Kidney (tissue), 14 donors: Measurements from ENCODE around the gene GPR68. TPM values are rescaled to one million over a fixed set of nuclear protein-coding genes. Genes with fewer than 3 reads are reported as not detected.

Experiments used
- DNase-seq, 5 donors: peaks; one replicate each; pipeline ENCODE4 v3.0.0-alpha.2; 2013 to 2020
- FAIRE-seq: peaks from 2 replicates; lab custom pipeline; 2012; peaks lifted over from hg19 to GRCh38; lab: Jason Lieb, UNC
- H3K27ac ChIP-seq, 2 donors: one replicate each; pipeline ENCODE4 v1.7.0; 2013; ENCODE audit warnings: low read depth in 2 of 2, low read length in 2 of 2, inconsistent platforms in 1 of 2
- H3K27me3 ChIP-seq: one replicate; pipeline ENCODE4 v1.7.1; 2013; ENCODE audit warnings: low read length, inconsistent platforms; ENCODE audit not compliant: control insufficient read depth, insufficient read depth
- H3K36me3 ChIP-seq, 3 donors: one replicate each; pipeline versions ENCODE4 v1.7.0 to v1.7.1; 2013; ENCODE audit warnings: low read length in 3 of 3, control low read depth in 1 of 3, inconsistent platforms in 1 of 3; ENCODE audit not compliant: insufficient read depth in 3 of 3, control insufficient read depth in 2 of 3
- H3K4me1 ChIP-seq, 3 donors: one replicate each; pipeline versions ENCODE4 v1.7.0 to v1.7.1; 2013; ENCODE audit warnings: low read length in 3 of 3, inconsistent platforms in 1 of 3, low read depth in 1 of 3; ENCODE audit not compliant: control insufficient read depth in 2 of 3, insufficient read depth in 2 of 3
- H3K4me3 ChIP-seq, 3 donors: one replicate each; pipeline versions ENCODE4 v1.7.0 to v1.8.1; 2013; ENCODE audit warnings: low read length in 3 of 3, control low read depth in 1 of 3, inconsistent platforms in 1 of 3
- H3K9ac ChIP-seq, 3 donors: one replicate each; pipeline versions ENCODE4 v1.7.0 to v1.7.1; 2013; ENCODE audit warnings: low read length in 3 of 3, control low read depth in 1 of 3, inconsistent platforms in 1 of 3
- H3K9me3 ChIP-seq, 3 donors: one replicate each; pipeline versions ENCODE4 v1.7.0 to v1.7.1; 2013; ENCODE audit warnings: low read length in 3 of 3, control low read depth in 1 of 3, inconsistent platforms in 1 of 3; ENCODE audit not compliant: control insufficient read depth in 2 of 3, insufficient read depth in 1 of 3
- CTCF ChIP-seq: IDR thresholded peaks from 3 replicates; pipeline ENCODE4 v1.5.1; 2012; ENCODE audit warnings: mild to moderate bottlenecking, moderate library complexity, borderline replicate concordance; ENCODE audit not compliant: insufficient read depth; ENCODE audit errors: extremely low read depth
- intact Hi-C: fragments of 100-400 bp; cut with DNase I; formaldehyde crosslinking; loops from one replicate; pipeline ENCODE4 v1.11.1; 2022
- polyA plus RNA-seq: library from polyadenylated mRNA; stranded (reverse); fragments of 350-450 nt; fragmentation: Illumina TruSeq; extraction: RNeasy Lipid Tissue Mini Kit (QIAGEN cat#74804); gene quantifications from one replicate; pipeline ENCODE4 v1.2.3, GENCODE V29; 2014; ENCODE audit warnings: low read depth, low replicate concordance; ENCODE audit not compliant: insufficient read depth
- total RNA-seq: library from RNA; stranded (reverse); fragmentation: NEBNext Ultra II Directional; extraction: Animal tissue kit (Norgen Biotek cat#: 25700); gene quantifications from one replicate; pipeline ENCODE4 v1.2.1, GENCODE V29; 2021
- donor health status: control.
- donor health status: control.
- donor health status: control.
- donor health status: control.
- donor health status: control.
- donor health status: DM: yes; HTN: yes; CAD: no.
- donor health status: Normal renal cell carcinoma (clear cell type).

Gene GPR68
- total and polyA plus RNA-seq, 2 donors from 2014 or later: 0.82 to 1.7 TPM

DNA sequence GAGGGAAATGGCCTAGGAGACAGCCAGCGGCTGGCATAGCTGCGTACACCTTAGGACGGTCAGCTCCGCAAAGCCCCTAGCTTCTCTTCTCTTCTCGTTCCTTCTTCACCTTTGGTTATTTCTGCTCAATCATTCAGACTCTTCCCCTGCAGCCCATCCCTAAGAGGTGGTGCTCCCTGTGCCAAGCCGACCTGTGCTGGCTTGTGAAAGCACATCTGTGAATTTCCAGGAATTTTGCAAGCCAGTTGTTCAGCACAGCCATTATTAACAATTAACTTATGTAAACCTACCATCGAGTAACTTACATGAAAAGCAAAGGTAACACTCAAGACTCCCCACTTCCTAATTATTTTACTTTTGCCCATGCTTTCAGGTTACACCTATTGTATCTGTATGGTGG, 20.9 kb upstream of the GPR68 start:
- TF ChIP-seq CTCF: no peak
- Histone ChIP-seq H3K27me3 (no peaks in the 10 kb centered on the region), H3K4me1 (peaks cover 0 to 10% (median 9%) of the 10 kb centered on the region in 3 donors), H3K9ac (no peak overlapping the region), H3K27ac (no peak overlapping the region), H3K36me3 (no peaks in the 10 kb centered on the region), H3K9me3 (no peaks in the 10 kb centered on the region), H3K4me3 (no peak overlapping the region)
- intact Hi-C loops: no loop called here
- FAIRE-seq (no peak), DNase-seq (no peak)

DNA sequence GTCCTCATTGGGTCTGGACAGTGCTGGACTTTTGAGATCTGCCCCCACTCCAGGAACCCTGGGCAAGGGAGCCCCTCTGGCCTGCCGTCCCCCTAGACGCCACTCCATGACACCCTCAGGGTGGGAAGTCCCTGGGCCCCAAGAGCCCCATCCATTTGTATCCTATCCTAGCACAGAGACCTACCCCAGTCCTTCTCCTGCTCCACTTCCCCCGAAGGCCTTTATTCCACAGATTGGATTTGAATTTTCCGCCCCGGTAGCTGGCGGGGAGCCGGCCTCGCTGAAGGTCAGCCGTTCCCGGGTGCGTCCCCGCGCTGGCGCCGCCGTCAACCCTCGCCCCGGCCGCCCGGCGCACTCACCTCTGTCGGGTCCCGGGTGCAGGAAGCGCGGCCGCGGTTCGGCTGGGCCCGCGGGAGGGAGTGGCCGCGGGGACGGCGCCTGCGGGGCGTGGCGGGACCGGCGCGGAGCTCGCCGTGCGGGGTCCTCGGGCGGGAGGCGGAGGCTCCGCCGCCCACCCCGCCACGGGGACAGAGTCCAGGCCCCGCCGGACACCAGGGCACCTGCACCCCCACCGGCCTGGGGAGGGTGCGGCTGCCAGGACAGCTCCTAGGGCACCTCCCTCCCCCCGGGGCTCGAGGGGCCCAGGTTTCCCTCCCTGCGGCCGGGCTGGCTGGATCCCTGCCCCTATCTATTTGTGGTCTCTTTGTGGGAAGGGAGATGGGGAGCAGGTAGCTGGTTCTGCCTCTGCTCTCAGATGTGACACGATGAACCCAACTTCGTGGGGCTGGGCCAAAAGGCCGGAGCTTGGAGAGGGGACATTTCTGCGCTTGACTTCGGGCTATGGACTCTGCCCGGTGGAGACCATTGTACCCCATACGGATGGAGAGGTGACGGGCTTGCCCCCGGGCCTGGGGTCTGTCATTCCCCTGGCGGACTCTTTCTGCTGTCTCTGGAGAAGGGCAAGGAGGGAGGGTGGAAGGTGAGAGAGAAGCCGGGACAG, 19.9 kb upstream of the GPR68 start:
- H3K9me3 ChIP-seq: no peaks in the 10 kb centered on the region
- no peak overlapping the region for H3K27ac ChIP-seq
- peak overlapping the region in 2 of 3 donors; percentile 26 to 51 for H3K4me3 ChIP-seq
- peak in 1 of 5 donors; percentile 23 for DNase-seq
- H3K9ac ChIP-seq: no peak overlapping the region
- peaks cover 0 to 5% (median 2%) of the 10 kb centered on the region in 3 donors for H3K4me1 ChIP-seq
- TF ChIP-seq CTCF: no peak
- FAIRE-seq: no peak
- no peaks in the 10 kb centered on the region for H3K27me3 ChIP-seq
- intact Hi-C loops: no loop called here
- H3K36me3 ChIP-seq: no peaks in the 10 kb centered on the region

DNA sequence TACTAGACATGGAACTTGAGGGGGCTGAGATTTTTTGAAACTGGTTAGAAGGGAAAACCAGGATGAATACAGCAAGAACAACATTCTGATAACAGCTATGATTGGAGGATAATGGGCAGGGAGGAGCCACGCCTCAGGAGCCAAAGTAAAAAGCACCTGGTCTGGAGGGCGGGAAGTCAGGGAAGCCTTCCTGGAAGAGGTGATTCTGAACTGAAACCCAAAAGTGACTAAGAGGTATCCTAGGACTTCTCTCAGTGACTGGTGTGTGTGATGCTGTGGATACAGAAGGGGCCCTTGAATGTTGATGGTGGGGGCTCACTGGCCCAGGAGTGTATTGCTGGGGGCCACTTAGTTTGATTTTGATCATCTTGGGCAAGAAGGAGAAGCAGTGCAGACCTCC, 18.8 kb upstream of the GPR68 start:
- FAIRE-seq (no peak), DNase-seq (no peak)
- Histone ChIP-seq H3K4me1 (peaks cover 0 to 5% (median 0%) of the 10 kb centered on the region in 3 donors), H3K9ac (no peak overlapping the region), H3K9me3 (no peaks in the 10 kb centered on the region), H3K27ac (no peak overlapping the region), H3K27me3 (no peaks in the 10 kb centered on the region), H3K4me3 (no peak overlapping the region), H3K36me3 (no peaks in the 10 kb centered on the region)
- intact Hi-C loops: no loop called here
- TF ChIP-seq CTCF: no peak
